Coronary artery (tissue), 2 donors: ENCODE results near the gene AKAP7.
"Not testable (repeated sequence)": the region's sequence is repeated elsewhere in the genome, so short reads cannot be mapped to it uniquely, and the experiment has no call there.

Experiments used
- DNase-seq: peaks from one replicate; pipeline ENCODE4 v3.0.0-alpha.2; 2017; ENCODE audit warnings: low spot score
- H3K27ac ChIP-seq, 2 donors: fragments of 200-600 bp; sonication (generic); one replicate each; pipeline ENCODE4 v1.5.1; 2016 to 2019
- H3K4me3 ChIP-seq: fragments of 200-600 bp; sonication (generic); 2 replicates; pipeline ENCODE4 v1.5.1; 2016; ENCODE audit warnings: mild to moderate bottlenecking, moderate library complexity
- CTCF ChIP-seq: fragments of 200-600 bp; sonication (generic); IDR thresholded peaks from one replicate; pipeline ENCODE4 v1.5.1; 2019; ENCODE audit warnings: antibody characterized with exemption

The AKAP7 gene

GRCh38 chr6:131258816-131259476, 123.7 kb downstream of the AKAP7 start:
- Histone ChIP-seq H3K4me3 (no peak overlapping the region), H3K27ac (no peak overlapping the region)
- no peak for DNase-seq
- TF ChIP-seq CTCF = no peak

- not testable (repeated sequence) for H3K27ac ChIP-seq, H3K4me3 ChIP-seq, DNase-seq
Observed at GRCh38 chr6:131260960-131261359, 125.7 kb downstream of the AKAP7 start.

- no peak for TF ChIP-seq CTCF
- Histone ChIP-seq H3K27ac (no peak overlapping the region), H3K4me3 (no peak overlapping the region)
- DNase-seq = no peak
Observed at GRCh38 chr6:131262060-131262459, 126.8 kb downstream of the AKAP7 start.

- H3K27ac ChIP-seq = no peak overlapping the region
Observed at GRCh38 chr6:131265939-131266338, 130.7 kb downstream of the AKAP7 start.

GRCh38 chr6:131268303-131268702, 133.0 kb downstream of the AKAP7 start:
- no peak for DNase-seq
- Histone ChIP-seq H3K27ac (no peak overlapping the region), H3K4me3 (no peak overlapping the region)
- TF ChIP-seq CTCF = no peak

More at GRCh38 chr6:131265939-131266338, 130.7 kb downstream of the AKAP7 start:
- DNase-seq = no peak
- no peak for TF ChIP-seq CTCF
- H3K4me3 ChIP-seq = no peak overlapping the region

- TF ChIP-seq CTCF = no peak
- H3K4me3 ChIP-seq = no peak overlapping the region
- no peak for DNase-seq
- H3K27ac ChIP-seq = no peak overlapping the region
Observed at GRCh38 chr6:131269565-131270391, 134.5 kb downstream of the AKAP7 start.

GRCh38 chr6:131270534-131270933, 135.3 kb downstream of the AKAP7 start:
- no peak for DNase-seq
- H3K4me3 ChIP-seq = no peak overlapping the region
- TF ChIP-seq CTCF = no peak
- H3K27ac ChIP-seq = no peak overlapping the region
